RWPE1 (cell line): Measurements from ENCODE around the gene PNO1.
A peak's percentile ranks its signal among the peaks of the same experiment; 100 is the strongest.

Experiments
- CTCF ChIA-PET: fragments of 350-600 bp; sonication (Branson Sonifier 250); formaldehyde crosslinking; extraction: SDS; loops from one replicate; lab custom pipeline; 2021; lab: Yijun Ruan, JAX
- POLR2A ChIA-PET: fragments of 400-600 bp; formaldehyde crosslinking; extraction: SDS; loops from one replicate; lab custom pipeline; 2020; ENCODE audit warnings: antibody characterized with exemption; ENCODE audit not compliant: low non-redundant PET; lab: Yijun Ruan, JAX
- DNase-seq: peaks from one replicate; pipeline ENCODE4 v3.0.0; 2012; ENCODE audit warnings: low spot score
- H3K27ac ChIP-seq: fragments of 450-650 bp; 2 replicates; pipeline ENCODE4 v1.5.1; 2017
- CTCF ChIP-seq: fragments of 450-650 bp; conservative IDR thresholded peaks from 2 replicates; pipeline ENCODE4 v1.5.1; 2017; ENCODE audit warnings: low read depth, mild to moderate bottlenecking

Gene PNO1

GRCh38 chr2:68121873-68122679, 35.6 kb upstream of the PNO1 start:
- peak; percentile 94 for TF ChIP-seq CTCF
- POLR2A ChIA-PET: no interaction called here
- DNase-seq: peak; percentile 74
- H3K27ac ChIP-seq: no peak overlapping the region
- CTCF ChIA-PET: interaction anchor here (0.6 to 2.2 kb wide), 21 partner anchors 13 to 828 kb away, joined by 3 to 21 read pairs (median 3); no protein-coding TSS in a partner anchor

- TF ChIP-seq CTCF: peak; percentile 57
- POLR2A ChIA-PET: no interaction called here
- no peak overlapping the region for H3K27ac ChIP-seq
- DNase-seq: no peak
- CTCF ChIA-PET: interaction anchor here (0.6 to 2.2 kb wide), 13 partner anchors 14 to 352 kb away, joined by 3 to 21 read pairs (median 4); no protein-coding TSS in a partner anchor
Measured at GRCh38 chr2:68122680-68122964, 35.1 kb upstream of the PNO1 start.

GRCh38 chr2:68124321-68124720, 33.4 kb upstream of the PNO1 start:
- no peak overlapping the region for H3K27ac ChIP-seq
- ChIA-PET POLR2A (no interaction called here), CTCF (interaction anchor here (1.5 kb wide), 1 partner anchor 168 kb away, joined by 3 read pairs; no protein-coding TSS in a partner anchor)
- DNase-seq: no peak
- TF ChIP-seq CTCF: no peak

- H3K27ac ChIP-seq: no peak overlapping the region
- CTCF ChIA-PET: interaction anchor here (0.7 kb wide), 1 partner anchor 167 kb away, joined by 3 read pairs; no protein-coding TSS in a partner anchor
- DNase-seq: no peak
- POLR2A ChIA-PET: no interaction called here
- TF ChIP-seq CTCF: no peak
Measured at GRCh38 chr2:68125821-68126220, 31.9 kb upstream of the PNO1 start.

- ChIA-PET CTCF (no interaction called here), POLR2A (no interaction called here)
- H3K27ac ChIP-seq: no peak overlapping the region
- no peak for TF ChIP-seq CTCF
- no peak for DNase-seq
Measured at GRCh38 chr2:68126561-68126960, 31.1 kb upstream of the PNO1 start.

- ChIA-PET CTCF (interaction anchor here (0.6 kb wide), 1 partner anchor 117 kb away, joined by 5 read pairs; no protein-coding TSS in a partner anchor), POLR2A (no interaction called here)
- no peak overlapping the region for H3K27ac ChIP-seq
- no peak for DNase-seq
- TF ChIP-seq CTCF: no peak
Measured at GRCh38 chr2:68127358-68128242, 30.1 kb upstream of the PNO1 start.
